GOT3 (cell line): Measurements from ENCODE around the gene NSD1.
"Not testable (repeated sequence)": the region's sequence is repeated elsewhere in the genome, so short reads cannot be mapped to it uniquely, and the experiment has no call there.

Experiments used
- DNase-seq: peaks from one replicate; lab custom pipeline; 2025; ENCODE audit warnings: mixed read lengths; lab: John Stamatoyannopoulos, UW

Gene NSD1

GRCh38 chr5:177126771-177127170, 6.8 kb upstream of the NSD1 start:
- DNase-seq, result no peak

GRCh38 chr5:177128551-177128981, 5.0 kb upstream of the NSD1 start:
- no peak for DNase-seq

GRCh38 chr5:177130211-177131018, 3.2 kb upstream of the NSD1 start:
- no peak for DNase-seq

- DNase-seq, result no peak
Measured at GRCh38 chr5:177131019-177131320, 2.6 kb upstream of the NSD1 start.

GRCh38 chr5:177131352-177132135, 2.0 kb upstream of the NSD1 start:
- no peak for DNase-seq

GRCh38 chr5:177132136-177133095, 1.2 kb upstream of the NSD1 start:
- no peak for DNase-seq

GRCh38 chr5:177133853-177134696, 502 bp downstream of the NSD1 start:
- no peak for DNase-seq

- DNase-seq, result no peak
Measured at GRCh38 chr5:177134697-177135225, 1.2 kb downstream of the NSD1 start.

- no peak for DNase-seq
Measured at GRCh38 chr5:177140312-177140711, 6.7 kb downstream of the NSD1 start.

GRCh38 chr5:177141496-177141895, 7.9 kb downstream of the NSD1 start:
- DNase-seq, result no peak

GRCh38 chr5:177142098-177142611, 8.6 kb downstream of the NSD1 start:
- DNase-seq, result no peak

GRCh38 chr5:177142778-177143177, 9.2 kb downstream of the NSD1 start:
- no peak for DNase-seq

GRCh38 chr5:177146891-177147638, 13.5 kb downstream of the NSD1 start:
- DNase-seq, result no peak

- not testable (repeated sequence) for DNase-seq
Measured at GRCh38 chr5:177150061-177150460, 16.5 kb downstream of the NSD1 start.

GRCh38 chr5:177154003-177154643, 20.6 kb downstream of the NSD1 start:
- no peak for DNase-seq

- no peak for DNase-seq
Measured at GRCh38 chr5:177162379-177162778, 28.8 kb downstream of the NSD1 start.

- DNase-seq, result no peak
Measured at GRCh38 chr5:177163500-177163899, 29.9 kb downstream of the NSD1 start.

GRCh38 chr5:177169271-177169670, 35.7 kb downstream of the NSD1 start:
- no peak for DNase-seq

- DNase-seq, result no peak
Measured at GRCh38 chr5:177171961-177172360, 38.4 kb downstream of the NSD1 start.

- no peak for DNase-seq
Measured at GRCh38 chr5:177175336-177175735, 41.8 kb downstream of the NSD1 start.
